GM21515 (cell line): ENCODE data around the gene ACAT2.
"Not testable (repeated sequence)": the region's sequence is repeated elsewhere in the genome, so short reads cannot be mapped to it uniquely, and the experiment has no call there.

Source experiments
- ATAC-seq: cut with Tn5 transposase; IDR thresholded peaks from one replicate; pipeline ENCODE4 v1.9.1; 2021; ENCODE audit not compliant: unreplicated experiment

ACAT2 gene

DNA sequence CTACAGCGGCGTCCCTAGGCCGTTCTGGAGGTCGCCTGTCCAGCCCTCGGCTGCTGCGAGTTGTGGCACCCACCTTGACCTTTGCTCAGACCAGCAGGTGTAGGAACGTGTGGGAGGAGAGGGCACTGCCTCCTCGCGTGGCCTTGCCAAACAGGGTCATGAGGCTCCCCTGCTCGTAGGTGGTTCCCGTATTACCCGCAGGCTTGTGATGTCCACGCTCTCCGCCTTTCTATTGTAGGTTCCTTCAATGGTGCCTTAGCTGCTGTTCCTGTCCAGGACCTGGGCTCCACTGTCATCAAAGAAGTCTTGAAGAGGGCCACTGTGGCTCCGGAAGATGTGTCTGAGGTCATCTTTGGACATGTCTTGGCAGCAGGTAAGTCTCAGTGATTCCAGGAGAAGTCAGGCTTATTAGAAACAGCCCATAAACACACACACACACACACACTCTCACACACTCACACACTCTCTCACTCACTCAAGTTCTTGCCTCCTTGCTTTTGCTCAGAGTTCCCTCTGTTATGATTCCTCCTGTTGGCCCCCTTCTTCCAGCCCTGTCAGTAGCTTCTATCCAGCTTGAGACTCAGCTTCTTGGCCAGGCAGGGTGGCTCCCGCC lies 942 bp downstream of the ACAT2 start:
- ATAC-seq, result peak; percentile 12

DNA sequence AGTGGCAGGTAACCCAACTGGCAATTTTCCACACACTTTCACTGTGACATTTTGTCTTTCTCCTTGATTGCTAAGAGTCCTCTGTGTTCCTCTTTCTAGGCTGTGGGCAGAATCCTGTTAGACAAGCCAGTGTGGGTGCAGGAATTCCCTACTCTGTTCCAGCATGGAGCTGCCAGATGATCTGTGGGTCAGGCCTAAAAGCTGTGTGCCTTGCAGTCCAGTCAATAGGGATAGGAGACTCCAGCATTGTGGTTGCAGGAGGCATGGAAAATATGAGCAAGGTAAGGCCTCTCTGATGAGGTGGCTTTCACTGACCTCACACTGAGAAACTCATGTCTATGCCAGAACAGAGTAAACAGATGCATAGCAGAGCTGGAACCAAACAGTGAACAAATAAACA lies 5.1 kb downstream of the ACAT2 start:
- no peak for ATAC-seq

DNA sequence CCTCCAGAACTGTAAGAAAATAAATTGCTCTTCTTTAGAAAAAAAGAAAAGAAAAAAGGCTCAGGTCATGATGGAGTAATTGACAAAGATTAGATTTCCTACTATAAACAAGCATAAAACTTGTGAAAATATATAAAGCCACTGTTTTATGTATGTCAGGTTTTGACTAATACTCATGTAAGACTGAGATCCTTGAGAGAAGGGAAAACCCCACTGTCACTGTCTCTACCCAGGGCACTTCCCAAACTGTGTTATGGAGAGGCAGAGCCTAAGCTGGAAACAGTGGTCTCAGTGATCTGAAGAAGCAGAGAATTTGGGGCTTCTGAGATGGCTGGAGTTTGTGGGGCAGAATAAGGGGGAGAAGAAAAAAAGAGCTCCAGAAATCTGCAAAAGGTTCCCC lies 7.6 kb downstream of the ACAT2 start:
- ATAC-seq, result no peak

DNA sequence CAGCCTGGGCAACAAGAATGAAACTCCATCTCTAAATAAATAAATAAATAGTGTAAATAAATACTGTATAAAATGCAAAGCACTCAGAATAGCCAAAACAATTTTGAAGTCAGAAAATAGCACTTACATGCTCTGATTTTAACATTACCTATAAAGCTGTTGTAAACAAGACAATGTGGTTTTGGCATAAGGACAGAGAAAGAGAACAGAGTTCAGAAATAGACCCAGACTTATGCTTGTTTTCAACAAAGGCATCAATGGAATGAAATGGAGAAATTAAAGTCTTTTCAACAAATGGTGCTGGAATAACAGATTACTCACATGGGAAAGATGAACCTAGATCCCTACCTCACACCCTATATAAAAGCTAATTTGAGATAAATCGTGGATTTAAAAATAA lies 10.4 kb downstream of the ACAT2 start:
- no peak for ATAC-seq

DNA sequence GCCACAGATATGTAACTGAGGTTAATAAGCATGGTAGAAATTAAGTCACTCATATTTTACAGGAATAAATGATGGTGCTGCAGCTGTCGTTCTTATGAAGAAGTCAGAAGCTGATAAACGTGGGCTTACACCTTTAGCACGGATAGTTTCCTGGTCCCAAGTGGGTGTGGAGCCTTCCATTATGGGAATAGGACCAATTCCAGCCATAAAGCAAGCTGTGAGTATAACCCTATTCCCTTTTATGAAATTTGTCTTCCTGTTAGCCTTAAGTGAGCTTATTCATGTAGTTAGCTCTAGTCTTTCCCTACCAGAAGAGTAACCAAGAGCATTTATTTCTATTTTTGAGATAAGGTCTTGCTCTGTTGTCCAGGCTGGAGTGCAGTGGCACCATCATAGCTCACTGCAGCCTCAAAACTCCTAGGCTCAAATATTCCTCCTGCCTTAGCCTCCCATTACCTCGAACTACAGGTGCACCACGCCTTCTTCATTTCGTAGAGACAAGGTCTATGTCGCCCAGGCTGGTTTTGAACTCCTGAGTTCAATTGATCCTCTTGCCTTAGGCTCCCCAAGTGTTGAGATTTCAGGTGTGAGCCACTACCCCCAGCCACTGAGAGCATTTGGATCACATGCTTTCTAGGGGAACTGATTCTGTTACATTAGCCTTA lies 15.5 kb downstream of the ACAT2 start:
- no peak for ATAC-seq

DNA sequence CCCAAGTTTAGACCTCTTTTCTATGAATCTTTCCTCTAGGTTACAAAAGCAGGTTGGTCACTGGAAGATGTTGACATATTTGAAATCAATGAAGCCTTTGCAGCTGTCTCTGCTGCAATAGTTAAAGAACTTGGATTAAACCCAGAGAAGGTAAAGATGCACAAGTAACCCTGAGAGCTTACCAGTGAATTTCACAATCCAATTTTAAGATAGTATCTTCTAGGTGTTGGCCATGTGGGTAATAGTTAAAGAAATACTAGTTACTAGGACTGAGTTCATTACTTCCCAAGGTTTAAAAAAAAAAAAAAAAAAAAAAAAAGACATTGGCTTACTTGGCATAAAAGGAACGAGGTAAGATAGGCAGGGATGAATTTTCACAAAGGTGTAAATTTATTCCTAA lies 16.3 kb downstream of the ACAT2 start:
- no peak for ATAC-seq

DNA sequence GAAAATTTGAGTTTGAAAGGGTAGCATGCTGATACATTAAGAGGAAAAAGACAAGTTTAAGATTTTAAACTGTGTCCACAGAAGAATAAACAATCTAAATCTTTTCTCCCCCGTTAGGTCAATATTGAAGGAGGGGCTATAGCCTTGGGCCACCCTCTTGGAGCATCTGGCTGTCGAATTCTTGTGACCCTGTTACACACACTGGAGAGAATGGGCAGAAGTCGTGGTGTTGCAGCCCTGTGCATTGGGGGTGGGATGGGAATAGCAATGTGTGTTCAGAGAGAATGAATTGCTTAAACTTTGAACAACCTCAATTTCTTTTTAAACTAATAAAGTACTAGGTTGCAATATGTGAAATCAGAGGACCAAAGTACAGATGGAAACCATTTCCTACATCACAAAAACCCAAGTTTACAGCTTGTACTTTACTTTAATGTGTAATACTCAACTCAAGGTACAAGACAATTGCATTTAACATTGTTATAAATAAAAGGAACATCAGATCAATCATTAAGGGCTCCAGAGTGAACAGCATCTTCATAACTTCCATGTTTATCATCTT lies 16.8 kb downstream of the ACAT2 start:
- no peak for ATAC-seq

DNA sequence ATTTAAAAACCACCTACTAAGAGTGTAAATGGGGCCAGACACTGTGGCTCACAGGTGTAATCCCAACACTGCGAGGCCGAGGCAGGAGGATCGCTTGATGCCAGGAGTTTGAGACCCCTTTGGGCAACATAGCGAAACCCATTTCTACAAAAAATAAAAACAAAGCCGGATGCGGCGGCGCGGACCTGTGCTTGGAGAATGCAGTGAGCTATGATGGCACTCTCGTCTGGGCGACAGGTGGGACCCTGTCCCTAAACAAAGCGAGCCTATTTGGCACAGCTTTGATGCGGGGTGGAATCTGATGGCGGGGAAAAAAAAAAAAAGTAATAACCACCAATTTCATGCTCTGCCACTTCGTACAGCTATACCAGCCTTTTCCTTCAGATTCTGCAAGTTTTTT lies 26.4 kb downstream of the ACAT2 start:
- no peak for ATAC-seq

DNA sequence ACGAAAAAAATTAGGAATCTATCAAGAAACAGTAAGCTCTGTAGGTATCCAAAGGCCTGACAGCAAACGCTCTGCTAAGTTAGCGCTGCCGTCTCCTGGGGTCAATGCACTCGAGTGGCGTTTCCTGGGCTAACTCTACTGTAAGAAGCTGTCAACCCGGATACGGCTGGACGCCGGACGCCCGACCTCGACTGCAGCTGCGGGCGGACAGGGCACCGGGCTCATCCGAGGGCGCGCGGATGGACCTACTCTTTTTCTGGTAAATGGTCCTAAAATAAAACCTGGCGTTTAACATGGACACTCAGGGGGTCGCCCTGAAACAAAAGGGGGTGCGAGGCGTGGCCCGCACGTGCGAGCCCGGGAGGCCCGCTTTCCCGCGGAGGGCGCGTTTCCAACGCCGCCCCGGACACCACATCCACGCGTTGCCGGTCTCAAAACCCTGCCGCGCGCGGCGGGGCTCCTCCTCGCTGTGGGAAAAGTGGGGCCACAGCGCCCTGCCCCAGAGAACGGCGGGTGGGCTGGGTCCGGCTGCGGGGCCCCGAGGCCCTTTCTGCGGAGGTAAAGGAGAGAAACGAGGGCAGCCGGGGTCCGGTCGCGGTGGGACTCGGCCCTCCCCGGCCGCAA lies 27.0 kb downstream of the ACAT2 start:
- peak; percentile 10 for ATAC-seq

DNA sequence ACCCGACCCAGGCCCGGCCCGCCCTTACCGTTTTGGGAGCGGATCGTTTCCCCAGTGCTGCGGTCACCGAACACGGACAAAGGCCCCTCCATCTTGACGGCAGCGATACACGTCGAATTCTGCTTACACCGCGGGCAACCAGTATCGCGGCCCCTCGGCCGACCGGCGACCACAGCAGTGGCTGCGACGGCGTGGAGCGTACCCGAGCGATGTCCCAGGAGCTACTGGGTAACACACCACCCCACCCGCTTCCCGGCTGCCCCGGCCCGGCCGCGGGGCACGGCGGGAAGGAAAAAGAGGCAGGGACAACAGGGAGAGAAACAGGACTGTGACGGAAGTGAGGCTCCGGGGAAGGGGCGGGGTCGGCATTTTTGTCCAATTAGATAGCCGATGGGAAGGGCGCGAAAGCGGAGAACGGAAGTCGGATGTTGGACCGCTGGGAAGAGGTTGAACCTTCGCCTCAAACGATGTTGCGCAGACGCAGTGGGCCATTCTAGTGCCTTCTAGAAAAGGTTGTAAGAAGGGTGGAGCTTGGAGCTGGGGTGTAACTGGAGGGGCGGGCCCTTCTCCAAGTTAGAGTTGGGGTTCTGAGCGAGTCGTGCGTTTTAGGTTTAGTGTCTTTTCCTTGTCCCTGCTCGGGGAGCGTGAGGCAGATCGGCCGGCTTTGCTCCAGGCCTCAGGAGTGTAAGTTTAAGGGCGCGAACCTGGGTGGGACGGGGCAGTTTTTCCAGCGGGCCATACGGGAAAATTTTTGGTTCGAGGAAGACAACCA lies 27.7 kb downstream of the ACAT2 start, which contains the start of gene TCP1:
TCP1 (minus strand) TSS at position 226 of the 772 bp plus-strand sequence; CDS start at position 92, 134 bp downstream.
- ATAC-seq, result peak; percentile 69

DNA sequence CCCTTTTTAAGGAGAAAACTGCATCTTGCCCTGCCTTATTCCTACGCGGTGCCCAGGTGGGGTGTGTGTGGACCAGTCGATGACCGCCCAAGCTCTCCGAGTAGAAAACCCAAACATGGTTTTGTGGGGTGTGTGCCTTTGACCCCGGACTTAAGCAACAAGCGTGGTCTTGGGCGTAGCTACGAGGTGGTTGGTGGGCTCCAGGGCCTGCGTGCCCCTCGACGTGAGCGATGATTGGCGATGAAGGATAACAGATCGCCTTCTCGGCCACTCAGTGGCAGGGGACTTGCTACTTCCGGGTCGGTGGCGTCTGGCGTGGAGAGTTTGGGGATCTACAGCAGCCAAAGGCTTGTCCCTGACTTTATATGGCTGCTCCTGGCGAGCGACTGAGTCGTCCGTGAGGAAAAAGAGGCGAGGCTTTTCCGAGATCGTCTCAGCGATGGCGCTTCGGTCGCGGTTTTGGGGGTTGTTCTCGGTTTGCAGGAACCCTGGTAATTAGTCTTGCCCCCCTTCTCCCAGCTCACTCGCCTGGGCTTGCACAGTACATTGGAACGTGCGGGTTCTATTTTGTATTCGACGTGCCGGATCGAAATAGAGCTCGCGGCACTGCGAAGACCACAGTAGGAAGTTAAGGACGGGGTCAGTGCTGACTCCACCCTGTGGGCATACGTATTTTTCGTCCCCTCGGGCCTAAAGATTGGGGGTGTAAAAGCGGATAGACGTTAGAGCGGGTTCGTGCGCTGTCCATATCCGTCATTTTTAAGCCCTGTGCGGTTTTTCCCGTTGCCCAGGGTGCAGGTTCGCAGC lies 28.5 kb downstream of the ACAT2 start, which contains the start of gene MRPL18:
MRPL18 (plus strand) TSS at position 319 of the 807 bp plus-strand sequence; CDS start at position 440, 121 bp downstream.
- peak; percentile 88 for ATAC-seq

DNA sequence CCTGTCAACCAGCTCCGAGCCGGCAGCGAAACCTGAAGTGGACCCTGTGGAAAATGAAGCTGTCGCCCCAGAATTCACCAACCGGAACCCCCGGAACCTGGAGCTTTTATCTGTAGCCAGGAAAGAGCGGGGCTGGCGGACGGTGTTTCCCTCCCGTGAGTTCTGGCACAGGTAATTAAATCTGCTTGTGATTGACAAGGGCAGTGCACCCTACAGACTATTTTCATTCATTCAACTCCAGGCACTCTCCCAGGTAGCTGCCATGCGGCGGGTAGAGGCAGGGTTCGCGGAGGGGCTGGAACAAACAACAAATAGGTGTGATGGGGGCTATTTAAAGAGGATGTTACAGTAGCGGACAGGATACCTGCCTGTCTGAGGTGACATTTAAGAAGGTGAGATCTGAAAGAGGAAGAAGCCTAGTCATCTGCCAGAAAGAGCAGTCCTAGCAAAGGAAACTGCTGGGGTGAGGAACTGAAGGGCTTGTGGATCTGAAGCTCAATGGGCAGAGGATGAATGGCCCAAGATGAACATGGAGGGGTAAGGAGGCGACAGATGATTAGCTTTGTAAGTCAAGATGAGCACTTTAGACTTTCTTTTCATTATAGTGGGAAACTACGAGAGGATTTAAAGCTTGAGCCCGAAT lies 29.2 kb downstream of the ACAT2 start:
- no peak for ATAC-seq

DNA sequence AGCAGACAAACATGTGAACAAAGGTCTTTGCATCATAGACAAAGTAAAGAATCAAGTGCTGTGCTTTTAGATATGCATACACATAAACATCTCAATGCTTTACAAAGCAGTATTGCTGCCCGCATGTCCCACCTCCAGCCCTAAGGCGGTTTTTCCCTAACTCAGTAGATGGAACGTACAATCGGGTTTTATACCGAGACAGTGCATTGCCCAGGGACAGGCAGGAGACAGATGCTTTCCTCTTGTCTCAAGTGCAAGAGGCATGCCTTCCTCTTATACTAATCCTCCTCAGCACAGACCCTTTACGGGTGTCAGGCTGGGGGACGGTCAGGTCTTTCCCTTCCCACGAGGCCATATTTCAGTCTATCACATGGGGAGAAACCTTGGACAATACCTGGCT lies 33.1 kb downstream of the ACAT2 start:
- ATAC-seq, result not testable (repeated sequence)

DNA sequence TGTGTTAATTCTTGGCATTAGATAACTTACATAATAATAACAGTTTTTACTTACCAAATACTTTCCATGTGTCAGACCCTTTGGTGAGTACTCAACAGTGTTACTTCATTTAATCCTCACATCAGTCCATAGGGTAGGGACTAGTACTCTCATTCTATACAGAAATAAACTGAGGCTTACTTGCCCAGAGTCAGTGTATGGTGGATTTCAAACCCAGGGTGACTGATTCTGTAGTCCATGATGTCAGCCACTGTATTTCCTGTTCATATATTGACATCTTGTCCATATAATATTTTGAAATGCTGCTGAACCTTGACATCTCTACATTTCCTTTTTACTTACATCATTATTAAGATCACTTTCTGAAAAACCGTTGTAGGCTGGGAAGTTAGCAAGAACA lies 35.7 kb downstream of the ACAT2 start:
- ATAC-seq, result no peak

DNA sequence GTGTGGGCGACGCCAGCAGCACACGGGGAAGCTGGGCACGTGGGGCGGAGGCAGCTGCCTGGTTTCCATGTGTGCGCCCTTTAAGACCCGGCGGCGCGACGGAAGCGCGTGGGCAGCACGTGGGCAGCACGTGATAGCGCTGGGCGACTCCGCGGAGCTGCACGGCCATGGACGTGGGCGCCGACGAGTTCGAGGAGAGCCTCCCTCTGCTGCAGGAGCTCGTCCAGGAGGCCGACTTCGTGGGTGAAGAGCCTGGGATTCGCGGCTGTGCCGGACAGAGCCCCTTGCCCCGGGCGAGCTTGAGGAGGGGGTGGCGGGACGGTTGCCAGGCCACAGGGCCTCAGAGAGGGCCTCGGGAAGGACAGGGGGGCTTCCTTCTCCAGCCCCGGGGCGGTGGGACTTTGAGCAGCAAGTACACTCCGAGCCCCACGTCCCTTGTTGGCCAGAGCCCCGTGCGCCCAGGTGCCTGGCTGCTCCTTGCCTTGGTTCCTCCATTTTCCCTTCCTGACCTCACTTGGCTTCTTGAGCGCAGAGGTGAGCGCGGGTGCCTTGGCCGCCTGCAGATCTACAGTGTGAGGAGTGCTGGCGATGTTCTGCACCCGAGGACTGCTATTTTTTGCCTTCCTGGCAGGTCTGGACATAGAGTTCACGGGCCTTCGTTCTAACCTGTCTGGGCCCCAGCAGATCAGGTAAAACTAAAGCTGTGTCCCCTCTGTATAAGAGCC lies 38.5 kb downstream of the ACAT2 start, which contains the start of gene PNLDC1:
PNLDC1 (plus strand) TSS at position 136 of the 725 bp plus-strand sequence; CDS start at position 168, 32 bp downstream.
- ATAC-seq, result no peak

DNA sequence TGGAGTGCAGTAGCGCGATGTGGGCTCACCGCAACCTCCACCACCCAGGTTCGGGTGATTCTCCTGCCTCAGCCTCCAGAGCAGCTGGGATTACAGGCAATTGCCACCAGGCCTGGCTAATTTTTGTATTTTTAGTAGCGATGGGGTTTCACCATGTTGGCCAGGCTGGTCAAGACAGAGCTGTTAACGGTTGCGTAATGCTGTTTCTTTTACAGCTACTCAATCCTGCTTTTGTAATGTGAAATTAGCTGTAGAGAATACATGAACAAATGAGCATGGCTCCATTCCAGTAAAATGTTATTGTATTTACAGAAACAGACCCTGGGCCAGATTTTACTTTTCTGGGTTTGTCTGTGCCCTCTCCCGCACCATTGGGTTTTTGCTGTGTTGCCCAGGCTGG lies 40.1 kb downstream of the ACAT2 start:
- no peak for ATAC-seq

DNA sequence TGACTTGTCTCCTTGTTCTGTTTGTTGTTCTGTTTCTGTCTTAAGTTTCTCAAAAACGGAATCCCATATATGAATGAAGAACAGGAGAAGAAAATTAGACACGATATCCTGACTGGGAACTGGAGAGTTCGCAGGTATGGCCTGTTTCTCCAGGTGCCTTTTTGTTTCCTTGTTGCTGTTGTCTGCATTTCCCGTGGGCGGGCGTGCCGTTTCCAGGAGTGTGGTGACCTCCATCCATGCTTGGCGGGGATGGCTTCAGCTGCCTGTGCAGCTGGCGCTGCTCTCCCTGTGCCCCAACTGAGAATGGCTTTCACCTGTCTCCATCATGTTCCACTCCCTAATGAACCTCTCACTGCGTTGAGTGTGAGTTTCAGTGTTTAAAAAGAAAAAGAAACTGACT lies 42.7 kb downstream of the ACAT2 start:
- ATAC-seq, result no peak

DNA sequence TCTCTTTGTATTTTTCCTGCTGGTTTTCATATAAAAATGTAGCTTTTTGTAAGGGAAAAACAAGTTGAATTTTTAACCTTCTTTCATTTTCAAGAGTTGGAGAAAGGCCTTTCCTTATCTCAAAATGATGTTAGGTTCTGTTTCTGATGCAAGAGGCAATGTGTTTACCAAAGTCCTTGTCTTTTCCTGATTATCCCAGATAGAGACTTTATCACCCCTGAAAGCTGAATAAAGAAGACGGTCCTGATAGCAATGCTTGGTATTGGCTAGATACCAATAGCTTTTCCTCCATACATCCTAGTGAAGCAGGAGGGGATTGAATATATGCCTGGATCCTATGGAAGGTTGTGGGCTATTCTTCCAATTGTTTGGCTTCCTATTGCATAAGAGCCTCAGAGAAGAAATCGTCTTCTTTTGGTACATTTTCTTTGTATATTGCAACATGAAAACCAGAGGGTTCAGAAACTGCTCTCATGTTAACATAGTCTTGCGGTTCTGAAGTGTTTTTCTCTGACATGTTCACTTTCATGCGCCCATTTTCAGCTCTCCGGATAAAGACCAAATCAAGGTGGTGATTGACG lies 43.7 kb downstream of the ACAT2 start:
- no peak for ATAC-seq

DNA sequence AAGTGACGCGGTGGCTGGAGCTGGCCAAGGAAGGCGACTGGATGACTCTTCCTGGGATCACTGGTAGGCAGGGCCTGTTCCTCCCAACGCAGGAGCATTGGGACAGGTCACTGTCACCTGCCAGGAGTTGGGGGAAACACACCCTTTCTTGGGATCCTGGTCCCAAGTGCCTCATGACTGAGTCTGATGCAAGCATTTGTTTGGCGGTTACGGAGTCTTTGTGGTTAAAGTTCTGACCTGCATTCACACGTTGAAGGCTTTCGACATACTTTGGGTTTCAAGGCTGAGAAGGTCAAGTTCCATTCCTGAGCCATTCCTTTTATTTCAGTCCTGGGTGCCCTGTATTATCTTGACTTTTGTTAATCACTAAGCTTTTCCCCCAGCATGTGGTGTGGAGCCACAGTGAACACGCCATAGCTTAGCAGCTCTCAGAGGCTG lies 44.2 kb downstream of the ACAT2 start:
- no peak for ATAC-seq
